Stimulated activated naive CD4-positive, alpha-beta T cell treated with Interleukin-2 at 50 U/mL for 16 hours (primary cell): ENCODE data around the gene EIF2S1.
A peak's percentile ranks its signal among the peaks of the same experiment; 100 is the strongest.
"Not testable (repeated sequence)": the region's sequence is repeated elsewhere in the genome, so short reads cannot be mapped to it uniquely, and the experiment has no call there.

Experiments
- DNase-seq: peaks from one replicate; lab custom pipeline; 2025; lab: John Stamatoyannopoulos, UW

The EIF2S1 gene

DNA sequence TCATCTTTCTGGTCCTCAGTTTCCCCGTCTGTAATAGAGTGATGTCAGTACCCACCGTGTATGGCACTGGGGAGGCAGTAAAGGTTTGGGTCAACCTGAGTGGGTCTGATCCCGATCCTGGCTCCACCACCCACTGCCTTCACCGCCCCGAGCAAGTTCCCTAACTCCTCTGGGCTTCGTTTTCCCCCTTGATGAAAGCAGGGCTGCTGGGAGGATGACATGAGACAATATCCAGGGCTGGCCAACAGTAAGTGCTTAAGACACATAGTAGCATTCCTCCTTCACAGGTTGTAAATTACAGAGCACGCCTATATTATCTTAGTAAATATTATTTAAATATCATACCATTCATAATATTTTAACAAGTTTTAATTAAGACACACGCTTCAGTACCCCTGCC, 51.2 kb downstream of the EIF2S1 start:
- DNase-seq: no peak

DNA sequence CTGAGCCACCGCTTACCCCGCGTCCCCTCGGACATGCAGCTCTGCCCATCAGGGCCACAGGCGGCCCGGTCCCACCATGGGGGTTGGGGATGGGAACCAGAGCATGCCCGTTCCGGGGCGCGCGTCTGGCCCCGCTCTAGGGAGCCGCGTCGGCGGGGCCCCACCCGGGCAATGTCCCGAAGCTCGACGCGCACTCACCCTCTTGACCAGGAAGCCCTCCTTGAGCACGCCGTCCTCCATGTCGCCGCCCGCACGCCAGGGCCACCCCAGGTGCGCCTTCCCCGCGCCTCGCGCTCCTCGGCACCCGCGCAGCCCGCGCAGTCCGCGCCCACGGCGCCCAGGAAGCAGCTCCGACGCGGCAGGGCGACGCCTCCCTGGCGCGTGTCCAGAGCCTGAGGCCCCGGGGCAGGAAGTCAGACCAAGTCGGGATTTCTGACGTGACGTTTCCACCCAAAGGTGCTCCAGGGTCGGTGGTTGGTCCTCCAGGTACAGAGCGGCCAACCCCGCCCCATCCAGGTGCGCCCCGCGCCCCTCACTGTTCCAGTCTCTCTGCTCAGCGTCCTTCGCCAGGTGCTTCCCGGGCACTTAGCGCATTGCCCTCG, 51.8 kb downstream of the EIF2S1 start, which contains the start of gene PLEK2:
Gene PLEK2 (minus strand): TSS at position 346 of the 602 bp plus-strand sequence. CDS start 106 bp downstream, at position 240.
- peak; percentile 15 for DNase-seq

DNA sequence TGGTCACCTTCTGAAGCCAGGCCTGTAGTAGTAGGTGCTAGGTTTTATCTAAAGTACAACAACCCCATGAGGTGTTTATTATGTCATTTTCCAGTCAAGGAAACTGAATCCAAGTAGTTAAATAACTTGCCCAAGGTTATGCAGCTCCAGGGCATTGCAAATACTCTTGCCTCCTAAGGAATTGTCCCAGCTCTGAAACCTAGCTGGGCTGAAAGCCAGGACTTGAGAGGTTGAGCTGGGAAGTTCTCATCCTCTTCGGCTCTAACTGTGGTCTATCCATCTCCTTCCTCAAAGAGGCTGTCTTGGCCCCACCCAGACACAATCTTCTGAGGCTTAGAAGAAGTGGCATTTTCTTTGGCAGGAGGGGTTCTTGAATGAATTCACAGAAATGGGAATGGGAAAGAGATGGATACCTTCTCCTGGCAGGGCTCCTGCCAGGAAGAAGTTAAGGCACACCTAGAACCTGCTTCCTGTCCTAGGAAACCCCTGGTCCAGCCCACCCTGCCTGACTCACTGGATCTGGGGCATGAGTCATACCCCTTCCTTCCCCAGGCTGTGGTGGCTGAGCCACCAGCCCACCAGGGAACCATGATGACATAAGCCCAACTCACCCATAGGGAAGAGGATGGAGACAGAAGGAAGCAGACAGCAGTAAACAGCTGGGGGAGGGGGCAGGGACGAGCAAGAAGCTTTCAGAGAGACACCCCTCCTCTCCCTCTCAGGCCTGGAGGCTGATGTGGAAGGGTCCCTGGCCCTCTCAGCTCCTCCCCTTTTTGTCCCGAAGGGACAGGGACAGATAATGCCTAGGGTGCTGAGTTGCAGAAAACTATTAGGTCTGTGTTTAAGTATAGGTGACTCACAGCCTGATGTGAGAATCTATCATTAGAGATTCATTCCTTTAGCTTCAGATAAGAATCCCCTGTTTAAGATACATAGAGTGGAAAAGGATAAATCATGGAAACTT, 54.0 kb downstream of the EIF2S1 start:
- peak; percentile 24 for DNase-seq

DNA sequence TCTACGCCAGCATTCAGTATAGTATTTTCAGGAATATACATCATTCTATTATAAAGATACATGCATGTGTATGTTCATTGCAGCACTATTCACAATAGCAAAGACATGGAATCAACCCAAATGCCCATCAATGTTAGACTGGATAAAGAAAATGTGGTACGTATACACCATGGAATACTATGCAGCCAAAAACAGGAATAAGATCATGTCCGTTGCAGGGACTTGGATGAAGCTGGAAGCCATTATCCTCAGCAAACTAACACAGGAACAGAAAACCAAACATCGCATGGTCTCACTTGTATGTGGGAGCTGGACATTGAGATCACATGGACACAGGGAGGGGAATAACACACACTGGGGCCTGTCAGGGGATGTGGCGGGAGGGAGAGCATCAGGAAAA, 55.5 kb downstream of the EIF2S1 start:
- not testable (repeated sequence) for DNase-seq

DNA sequence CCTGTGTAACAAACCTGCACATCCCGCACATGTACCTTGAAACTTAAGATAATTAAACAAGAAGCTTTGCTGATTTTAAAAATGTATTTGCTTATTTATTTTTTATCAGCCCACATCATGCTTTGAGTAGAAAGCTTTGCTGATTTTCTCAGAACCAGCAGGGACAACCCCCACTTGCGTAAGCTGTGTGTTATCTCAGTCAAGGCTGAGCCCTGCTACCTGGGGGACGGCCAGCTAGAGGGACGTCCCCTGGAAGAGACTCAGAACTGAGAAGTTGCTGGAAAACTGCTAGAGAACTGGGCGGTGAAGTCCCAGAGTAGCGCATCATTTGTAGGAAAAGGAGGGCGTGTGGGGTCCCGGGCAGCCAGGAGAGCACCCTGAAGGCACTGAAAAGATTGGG, 56.0 kb downstream of the EIF2S1 start:
- no peak for DNase-seq

DNA sequence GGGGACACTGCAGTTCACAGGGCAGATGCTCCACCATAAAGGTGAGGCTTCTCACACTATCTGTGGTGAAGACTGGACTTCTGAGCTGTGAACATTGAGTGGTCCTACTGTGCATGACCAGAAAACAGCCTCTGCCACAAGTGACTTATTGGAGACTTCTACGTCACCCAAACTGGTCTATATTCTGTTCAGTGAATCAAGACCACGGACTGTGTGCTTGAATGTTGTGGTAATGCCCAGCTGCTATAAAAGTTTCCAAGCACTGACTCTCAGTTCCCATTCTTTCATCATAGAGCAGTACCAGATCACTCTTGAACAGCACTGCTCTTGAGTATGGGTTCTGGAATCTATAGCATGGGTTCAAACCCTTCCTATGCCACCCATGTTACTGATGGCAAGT, 56.7 kb downstream of the EIF2S1 start:
- no peak for DNase-seq

DNA sequence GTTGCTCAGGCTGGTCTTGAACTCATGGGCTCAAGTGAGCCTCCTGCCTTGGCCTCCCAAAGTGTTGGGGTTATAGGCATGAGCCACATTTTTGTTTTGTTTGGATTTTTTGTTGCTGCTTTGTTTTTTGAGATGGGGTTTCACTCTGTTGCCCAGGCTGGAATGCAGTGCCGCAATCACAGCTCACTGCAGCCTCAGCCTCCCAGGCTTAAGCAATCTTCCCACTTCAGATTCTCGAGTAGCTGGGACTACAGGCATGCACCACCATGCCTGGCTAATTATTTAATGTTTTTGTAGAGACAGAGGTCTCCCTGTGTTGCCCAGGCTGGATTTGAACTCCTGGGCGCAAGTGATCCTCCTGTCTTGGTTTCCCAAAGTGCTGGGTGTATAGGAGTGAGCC, 57.5 kb downstream of the EIF2S1 start:
- no peak for DNase-seq

DNA sequence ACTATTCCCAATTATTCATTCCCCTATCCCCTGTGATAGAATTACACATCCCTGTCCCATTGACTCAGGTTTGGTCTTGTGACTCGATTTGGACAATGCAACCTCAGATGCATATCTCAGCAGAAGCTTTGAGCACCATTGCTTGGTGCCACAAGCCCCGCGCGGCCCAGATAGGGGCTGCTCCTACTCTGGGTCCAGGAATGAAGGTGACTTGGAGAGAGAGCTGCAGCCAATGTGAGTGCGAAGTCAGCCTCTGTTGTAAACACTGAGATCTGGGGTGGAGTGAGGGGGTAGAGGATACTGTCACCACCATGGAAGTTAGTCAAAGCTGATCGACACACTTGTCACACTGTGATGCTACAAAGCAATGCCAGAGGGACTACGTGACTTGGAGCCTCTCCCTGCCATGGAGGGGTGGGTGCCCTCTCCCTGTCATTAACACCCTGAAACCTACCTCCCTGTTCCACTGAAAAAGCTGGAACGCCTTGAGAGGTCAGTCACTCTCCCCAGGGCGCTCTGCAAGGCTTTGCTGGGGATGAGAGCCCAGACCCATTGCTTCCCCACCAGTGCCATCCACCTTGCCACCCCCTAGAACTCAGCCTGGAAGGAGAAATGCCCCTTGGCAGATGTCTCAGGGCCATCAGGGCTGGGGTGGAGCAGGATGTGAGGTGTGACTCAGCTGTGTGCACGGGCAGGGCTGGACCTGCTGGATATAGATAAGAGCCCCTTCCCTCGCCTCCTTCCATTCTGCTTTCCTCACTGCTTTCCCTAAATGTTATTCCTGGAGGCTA, 58.5 kb downstream of the EIF2S1 start:
- DNase-seq: no peak

DNA sequence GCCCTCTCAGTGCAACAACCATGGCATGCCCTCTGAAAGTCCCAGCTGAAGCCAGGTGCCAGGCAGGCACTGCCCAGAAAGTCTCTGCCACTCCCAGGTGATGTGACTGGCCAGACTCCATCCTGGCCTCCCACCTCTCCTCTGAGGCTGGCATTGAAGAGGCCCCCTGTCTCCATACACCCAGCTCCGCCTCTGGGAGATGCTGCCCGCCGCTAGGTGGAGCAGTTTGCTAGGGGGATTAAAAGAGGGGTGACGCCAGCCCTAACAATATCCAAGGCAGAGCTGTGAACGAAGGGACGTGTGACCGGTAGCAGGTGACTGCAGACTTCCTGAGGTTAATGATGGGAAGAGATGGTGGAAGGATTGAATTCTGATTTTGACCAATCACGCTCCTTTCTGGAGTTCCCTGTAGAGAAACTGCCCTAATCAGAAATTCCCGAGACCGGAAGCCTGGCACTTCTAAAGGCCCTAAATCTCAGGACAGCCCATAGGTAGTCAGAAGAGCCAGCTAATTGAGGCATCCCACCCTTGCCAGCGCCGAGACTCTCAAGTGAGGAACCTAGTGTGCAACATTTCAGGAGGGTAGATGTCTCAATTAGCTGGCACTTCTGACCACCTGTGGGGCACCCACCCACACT, 60.1 kb downstream of the EIF2S1 start:
- DNase-seq: peak; percentile 18

DNA sequence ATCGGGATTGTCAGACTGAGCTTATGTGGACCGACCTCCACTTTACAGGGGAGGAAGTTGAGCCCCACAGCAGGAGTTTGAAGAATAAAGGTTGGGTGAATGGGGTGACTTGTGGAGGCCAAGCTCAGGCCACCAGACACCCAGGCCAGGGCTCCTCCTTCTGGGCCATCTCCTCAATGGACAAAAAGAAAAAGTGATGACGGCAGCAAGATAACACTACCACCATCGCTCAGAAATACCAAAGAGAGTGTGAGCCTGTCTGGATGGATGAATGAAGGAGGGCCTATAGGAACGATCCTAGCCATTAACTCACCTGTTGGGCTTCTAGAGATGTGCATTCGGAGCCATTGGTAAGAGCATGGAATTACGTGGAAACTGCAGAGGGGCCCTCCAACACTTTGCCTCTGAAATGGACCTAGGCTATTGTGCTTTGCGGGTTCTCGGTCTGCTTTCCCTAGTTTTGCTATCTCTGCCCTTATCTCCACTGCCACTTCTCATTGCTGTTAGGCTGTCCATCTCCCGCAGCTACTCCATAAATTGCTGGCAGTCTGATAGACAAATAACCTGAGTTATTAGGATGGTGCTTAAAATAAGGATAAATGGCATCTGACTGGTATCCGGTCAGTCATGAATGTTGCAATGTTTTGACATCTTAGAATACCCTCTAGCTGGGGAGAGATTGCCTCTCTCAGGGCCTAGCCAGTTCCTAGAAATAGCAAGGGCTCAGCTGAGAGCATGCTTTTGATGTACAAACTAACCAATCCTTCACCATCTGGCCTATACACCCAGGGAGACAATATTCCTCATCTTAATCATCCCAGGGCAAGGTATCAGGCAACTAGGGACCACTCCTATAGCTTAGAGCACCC, 61.5 kb downstream of the EIF2S1 start:
- no peak for DNase-seq

DNA sequence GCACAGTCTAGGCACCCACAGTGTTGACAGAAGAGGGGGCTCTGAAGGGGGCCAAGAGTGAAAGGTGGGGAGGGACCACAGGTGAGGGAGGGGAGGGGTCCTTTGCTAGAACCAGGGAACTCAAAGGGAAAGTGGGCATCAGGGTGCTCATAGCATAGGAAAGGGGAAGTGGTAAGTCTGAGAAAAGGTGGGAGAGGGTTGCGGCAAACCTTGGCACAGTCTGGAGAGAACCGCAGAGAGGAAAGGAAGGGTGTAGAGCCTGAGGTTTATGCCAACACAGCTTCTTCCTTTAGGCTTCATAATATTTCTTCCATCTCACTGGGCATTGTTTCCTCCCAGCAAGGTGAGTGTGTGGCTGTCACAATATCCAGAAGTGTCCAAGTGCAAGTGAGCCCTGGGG, 63.3 kb downstream of the EIF2S1 start:
- no peak for DNase-seq

DNA sequence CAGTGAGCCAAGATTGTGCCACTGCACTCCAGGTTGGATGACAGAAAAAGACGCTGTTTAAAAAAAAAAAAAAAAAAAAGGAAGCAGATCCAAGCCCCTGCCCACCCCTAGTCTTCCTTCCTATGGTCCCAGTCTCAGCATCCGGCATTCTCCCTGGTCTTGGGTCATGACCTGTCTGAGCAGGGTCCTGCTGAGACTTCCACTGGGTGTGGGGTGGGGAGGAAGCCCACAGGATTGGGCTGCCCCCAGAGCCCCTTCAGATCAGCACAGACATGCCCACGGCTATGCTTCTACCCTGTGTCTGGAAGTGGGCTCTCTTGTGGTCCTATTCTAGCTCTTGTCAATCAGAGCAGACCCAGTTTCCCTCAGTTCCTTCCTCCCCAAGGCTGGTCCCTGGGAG, 64.4 kb downstream of the EIF2S1 start:
- no peak for DNase-seq

DNA sequence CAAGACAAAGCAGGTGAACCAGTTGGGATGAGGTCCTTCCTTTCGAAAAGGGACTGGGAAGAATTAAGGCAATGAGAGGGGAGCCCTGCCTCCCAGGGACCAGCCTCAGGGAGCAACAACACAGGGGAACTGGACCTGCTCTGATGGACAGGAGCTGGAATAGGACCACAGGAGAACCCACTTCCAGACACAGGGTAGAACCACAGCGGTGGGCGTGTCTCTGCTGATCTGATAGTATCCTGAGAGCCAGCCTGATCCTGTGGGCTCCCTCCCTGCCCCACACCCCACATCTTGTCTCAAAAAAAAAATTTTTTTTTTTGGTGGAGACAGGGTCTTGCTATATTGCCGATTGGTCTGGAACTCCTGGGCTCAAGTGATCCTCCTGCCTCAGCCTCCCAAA, 65.5 kb downstream of the EIF2S1 start:
- DNase-seq: no peak

DNA sequence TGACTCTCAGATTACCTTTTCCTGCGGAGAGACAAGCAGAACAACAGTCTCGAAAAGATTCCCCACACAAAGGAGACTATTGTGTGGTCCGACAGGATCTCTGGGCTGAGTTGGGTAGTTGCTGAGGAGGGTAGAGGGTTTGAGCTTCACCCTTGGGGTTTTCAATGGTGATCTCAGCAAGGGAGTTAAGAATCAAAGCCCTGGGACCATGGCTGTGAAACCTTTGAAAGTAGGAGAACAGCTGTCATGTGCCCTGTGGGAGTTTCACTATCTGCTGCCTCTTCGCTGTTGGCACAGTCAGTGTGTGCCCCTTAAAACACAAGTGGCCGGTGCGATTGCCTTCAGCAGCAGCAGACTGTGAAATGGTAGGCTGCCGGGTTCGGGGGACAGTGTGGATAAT, 66.0 kb downstream of the EIF2S1 start:
- DNase-seq: no peak

DNA sequence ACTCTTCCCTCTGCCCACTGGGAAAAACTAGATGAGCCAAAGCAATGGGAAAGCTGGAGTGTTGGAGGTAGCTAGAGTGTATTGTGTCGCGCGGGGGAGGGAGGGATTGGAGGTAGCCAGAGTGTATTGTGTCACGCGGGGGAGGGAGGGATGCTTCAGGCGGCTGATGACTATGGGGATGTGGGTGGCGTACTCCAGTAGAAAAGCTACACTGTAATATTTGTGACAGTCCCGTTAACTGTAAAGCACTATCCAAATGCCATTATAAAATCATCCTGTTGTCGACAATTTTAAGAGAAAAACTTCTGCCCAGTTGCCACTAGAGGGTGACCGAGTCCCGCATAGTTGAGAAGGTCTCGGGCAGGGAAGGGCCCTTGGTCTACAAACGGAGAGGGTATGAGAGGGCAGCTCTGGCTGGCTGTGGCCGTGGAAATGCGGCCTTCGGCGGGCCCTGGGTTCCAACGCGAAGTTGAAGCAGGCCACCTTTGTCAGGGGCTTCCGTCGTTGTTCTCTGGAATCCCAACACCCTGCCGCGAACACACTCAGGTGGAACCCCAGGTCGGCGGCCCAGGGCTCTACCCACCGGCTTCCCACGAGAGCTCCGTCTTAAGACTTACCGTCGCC, 67.0 kb downstream of the EIF2S1 start:
- peak; percentile 57 for DNase-seq

DNA sequence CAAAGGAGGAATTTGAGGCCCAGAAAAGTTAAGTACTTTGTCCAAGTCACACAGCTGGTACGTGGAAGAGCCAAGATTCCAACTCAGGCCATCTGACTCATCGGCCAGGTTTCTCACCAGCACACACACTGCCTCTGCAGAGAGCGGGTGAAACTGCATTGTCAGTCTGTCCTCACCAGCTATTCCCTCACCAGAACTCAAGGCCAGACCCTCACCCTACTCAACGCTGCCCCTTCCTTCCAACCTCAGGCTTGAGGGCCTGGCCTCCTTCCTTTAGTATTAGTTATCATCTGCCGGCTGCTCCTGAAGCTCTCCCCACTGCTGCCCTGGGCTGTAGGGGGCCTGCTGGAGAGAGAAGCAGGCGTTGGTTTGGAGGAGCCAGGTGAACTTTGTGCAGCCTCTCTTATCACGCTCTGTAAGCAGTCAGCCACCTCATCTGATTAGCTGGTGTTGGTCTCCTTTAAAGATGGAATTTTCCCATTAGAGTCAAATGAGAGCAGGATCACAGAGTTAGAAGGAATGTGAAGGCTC, 68.4 kb downstream of the EIF2S1 start:
- DNase-seq: no peak

DNA sequence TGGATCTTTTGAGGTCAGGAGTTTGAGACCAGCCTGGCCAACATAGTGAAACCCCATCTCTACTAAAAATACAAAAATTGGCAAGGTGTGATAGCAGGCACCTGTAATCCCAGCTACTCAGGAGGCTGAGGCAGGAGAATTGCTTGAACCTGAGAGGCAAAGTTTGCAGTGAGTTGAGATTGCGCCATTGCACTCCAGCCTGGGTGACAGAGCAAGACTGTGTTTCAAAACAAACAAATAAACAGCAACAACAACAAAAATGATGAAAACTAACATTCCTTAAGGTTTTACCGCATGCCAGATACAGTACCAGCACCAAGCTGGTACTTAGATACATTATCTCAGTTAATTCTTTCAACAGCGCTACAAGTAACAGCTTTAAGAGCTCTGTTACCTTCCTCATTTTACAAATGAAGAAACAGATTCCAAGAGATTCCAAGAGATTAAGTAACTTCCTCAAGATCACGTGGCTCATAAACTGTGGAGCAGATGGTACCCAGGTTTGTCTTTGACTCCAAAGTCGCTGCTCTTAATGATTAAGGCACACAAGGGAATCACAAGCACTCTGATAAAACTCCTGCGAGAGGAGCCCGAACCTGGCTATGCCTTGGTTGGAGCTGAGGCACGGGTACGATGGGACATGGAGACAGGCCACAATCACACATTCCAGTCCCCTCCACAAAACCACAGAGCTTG, 69.5 kb downstream of the EIF2S1 start:
- no peak for DNase-seq

DNA sequence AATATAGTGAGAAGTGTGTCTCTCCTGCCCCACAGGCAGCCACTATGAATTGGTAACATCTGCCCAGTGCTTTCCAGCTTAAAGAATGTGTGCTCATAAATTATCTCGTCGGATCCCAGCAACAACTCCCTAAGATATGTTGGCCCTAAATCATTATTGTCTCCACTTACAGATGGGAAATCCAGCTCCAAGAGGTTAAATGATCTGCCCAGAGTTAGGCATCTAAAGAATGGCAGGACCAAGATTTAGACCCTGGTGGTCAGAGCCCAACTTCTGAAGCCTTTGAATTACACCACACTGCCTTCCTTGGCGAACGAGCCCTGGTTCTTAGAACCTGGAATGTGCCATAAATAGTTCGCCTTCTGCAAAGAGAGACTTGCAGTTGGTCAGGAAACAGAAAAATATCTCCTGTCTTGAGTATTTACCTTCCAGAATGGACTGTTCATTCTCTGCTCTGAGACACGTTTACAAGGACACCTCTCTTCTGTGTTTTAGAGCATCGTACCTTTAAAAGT, 72.0 kb downstream of the EIF2S1 start:
- DNase-seq: no peak

DNA sequence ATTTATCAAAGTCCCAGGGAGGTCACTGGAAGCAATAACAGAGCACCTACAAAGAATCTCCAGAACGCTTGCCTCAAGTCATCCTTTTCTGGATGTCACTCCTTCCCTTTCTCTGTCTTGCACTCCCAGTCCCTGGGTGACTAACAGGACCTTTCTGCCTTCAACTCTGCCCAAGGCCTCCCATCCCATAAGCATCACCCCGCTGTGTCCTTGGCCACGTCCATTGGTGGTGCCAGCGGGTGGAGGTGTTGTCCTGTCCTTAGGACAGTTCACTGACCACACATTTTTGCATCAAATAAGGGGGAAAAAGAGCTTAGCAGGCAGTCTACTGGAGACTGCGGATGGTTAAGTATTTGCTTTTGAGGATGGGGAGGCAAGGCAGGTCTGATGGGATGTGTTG, 75.5 kb downstream of the EIF2S1 start:
- no peak for DNase-seq
